ENCODE data around the gene FOXC2. TPM values are rescaled to one million over a fixed set of nuclear protein-coding genes. Genes with fewer than 3 reads are reported as not detected.

Gene FOXC2
- total RNA-seq, 2 donors from 2014 or later, result 54.5 to 60.7 TPM

DNA sequence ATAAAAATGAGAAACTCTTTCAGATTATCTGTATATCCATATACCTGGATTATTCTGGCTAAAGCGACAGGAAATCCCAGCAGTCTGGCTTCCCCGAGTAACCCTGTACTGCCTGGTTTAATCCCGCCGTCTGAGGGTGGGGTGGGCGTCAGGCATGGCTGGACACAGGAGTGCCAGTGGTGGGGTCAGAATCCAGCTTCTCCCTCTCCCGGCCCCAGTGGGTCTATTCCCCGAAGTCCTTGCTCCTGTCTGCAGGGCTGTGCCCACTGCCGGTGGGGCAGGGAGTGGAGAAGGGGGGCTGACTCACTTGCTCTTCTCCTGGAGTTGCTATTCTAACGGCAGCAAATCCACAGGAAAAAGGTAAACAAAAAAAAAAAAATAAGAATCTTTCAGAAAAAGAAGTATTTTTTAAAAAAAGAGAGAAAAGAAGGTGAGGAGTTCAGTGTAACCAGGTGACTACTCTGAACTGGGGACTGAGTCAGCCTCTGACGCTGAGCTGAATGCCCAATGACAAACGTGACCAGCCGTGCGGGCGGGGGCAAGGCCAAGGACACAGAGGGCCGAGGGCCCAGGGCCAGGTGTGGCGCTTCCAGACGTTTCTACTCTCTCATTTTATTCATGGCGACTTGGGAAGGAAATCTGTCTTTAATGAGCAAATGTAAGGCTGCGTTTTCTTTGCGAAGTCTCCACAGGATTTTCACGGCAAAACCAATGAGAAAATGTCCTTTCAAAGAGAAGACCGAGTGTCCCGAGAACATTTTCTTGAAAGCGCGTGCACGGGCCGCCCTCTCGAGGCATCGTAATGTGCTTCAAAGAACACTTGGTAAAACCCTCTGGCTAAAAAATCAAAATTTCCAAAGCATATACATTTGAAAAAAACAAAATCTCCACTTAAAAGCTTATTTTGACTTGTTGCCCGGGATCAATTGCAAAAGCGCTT, 36.1 kb upstream of the FOXC2 start:
- H3K9me3 ChIP-seq, result no peaks in the 10 kb centered on the region
- ATAC-seq (ENCODE audit: insufficient number of reproducible peaks, low FRiP score, low read depth) (no peak), DNase-seq (ENCODE audit: low spot score) (no peak)
- H3K4me1 ChIP-seq (ENCODE audit: control insufficient read depth in 1 of 2, low read depth in 2 of 2), result no peaks in the 10 kb centered on the region
- no peak overlapping the region for H3K27ac ChIP-seq
- TF ChIP-seq, protein P1, sequence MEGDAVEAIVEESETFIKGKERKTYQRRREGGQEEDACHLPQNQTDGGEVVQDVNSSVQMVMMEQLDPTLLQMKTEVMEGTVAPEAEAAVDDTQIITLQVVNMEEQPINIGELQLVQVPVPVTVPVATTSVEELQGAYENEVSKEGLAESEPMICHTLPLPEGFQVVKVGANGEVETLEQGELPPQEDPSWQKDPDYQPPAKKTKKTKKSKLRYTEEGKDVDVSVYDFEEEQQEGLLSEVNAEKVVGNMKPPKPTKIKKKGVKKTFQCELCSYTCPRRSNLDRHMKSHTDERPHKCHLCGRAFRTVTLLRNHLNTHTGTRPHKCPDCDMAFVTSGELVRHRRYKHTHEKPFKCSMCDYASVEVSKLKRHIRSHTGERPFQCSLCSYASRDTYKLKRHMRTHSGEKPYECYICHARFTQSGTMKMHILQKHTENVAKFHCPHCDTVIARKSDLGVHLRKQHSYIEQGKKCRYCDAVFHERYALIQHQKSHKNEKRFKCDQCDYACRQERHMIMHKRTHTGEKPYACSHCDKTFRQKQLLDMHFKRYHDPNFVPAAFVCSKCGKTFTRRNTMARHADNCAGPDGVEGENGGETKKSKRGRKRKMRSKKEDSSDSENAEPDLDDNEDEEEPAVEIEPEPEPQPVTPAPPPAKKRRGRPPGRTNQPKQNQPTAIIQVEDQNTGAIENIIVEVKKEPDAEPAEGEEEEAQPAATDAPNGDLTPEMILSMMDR (IDR thresholded peaks at IDR 0.05), result no peak
- H3K36me3 ChIP-seq, result peaks cover 10% of the 10 kb centered on the region
- H3K27me3 ChIP-seq (replicated peaks; ENCODE audit: insufficient read depth), result no peaks in the 10 kb centered on the region
- H3K4me3 ChIP-seq, result no peak overlapping the region

DNA sequence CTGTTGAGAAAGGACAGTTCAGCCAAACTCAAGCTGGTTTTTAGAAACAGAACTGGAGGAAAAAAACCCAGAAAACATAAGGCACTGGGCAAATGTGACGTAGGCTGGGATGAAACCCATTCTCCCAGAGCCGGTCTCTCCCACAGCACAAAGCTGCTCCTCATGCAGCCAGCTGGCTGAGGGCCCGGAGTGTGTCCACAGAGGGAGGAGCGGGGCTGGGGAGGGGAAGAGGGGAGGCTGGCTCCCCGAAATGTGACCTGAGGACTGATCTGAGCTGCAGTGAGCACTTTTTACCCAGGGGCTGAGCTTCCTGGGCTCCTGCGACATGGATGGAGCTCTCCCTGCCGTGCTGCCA, 35.5 kb upstream of the FOXC2 start:
- ATAC-seq (ENCODE audit: insufficient number of reproducible peaks, low FRiP score, low read depth) (no peak), DNase-seq (ENCODE audit: low spot score) (no peak)
- no peaks in the 10 kb centered on the region for H3K9me3 ChIP-seq
- H3K36me3 ChIP-seq, result peaks cover 14% of the 10 kb centered on the region
- TF ChIP-seq, protein P1 (IDR thresholded peaks at IDR 0.05), result no peak
- H3K27ac ChIP-seq, result no peak overlapping the region
- no peaks in the 10 kb centered on the region for H3K27me3 ChIP-seq (replicated peaks; ENCODE audit: insufficient read depth)
- H3K4me1 ChIP-seq (ENCODE audit: control insufficient read depth in 1 of 2, low read depth in 2 of 2), result no peaks in the 10 kb centered on the region
- H3K4me3 ChIP-seq, result no peak overlapping the region

DNA sequence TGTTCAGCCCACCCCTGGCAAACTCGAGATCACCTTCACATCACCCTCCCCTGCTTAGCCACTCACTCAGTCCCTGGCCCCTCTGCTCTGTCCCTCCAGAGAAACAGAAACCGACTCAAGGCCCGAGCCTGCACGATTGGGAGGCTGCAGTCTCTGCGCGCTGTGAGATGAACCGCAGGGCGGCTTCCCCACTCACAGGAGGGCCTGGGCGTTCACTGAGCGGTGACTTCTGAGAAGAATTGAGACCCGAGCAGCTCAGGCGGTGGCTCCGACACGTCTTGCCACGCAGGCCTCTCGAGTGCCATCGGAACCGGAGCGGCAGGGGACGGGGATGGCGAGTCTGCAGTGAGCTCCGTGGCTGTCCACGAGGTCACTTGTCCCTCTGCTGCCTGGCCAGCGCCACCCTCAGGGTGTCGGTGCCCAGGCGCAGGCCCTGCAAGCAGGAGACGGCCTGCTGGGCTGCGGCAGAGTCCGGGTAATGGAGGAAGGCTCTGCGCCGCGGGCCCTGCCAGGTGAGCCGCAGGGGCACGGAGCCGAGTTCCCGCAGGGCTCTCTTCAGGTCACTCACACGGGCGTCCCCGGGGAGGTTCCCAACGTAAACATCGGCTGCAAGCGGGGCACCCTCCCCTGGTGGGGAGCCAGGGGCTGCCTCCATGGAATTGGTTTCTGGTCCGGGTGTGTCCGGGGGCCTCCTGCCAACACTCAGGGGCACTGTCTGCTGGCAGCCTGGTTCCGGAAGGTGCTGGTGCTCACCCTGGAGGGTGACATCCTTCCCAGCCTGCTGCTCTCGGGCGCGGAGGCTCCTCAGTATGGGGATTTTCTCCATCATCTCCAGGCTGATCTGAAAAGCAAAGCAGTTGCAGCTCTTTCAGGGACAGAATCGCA, 34.7 kb upstream of the FOXC2 start:
- TF ChIP-seq, protein P1 (IDR thresholded peaks at IDR 0.05), result no peak
- DNase-seq (ENCODE audit: low spot score), result no peak
- Histone ChIP-seq H3K27me3 (replicated peaks; ENCODE audit: insufficient read depth) (no peaks in the 10 kb centered on the region), H3K4me3 (no peak overlapping the region), H3K4me1 (ENCODE audit: control insufficient read depth in 1 of 2, low read depth in 2 of 2) (no peaks in the 10 kb centered on the region), H3K9me3 (no peaks in the 10 kb centered on the region), H3K36me3 (peaks cover 20% of the 10 kb centered on the region), H3K27ac (no peak overlapping the region)
- no peak for ATAC-seq (ENCODE audit: insufficient number of reproducible peaks, low FRiP score, low read depth)

DNA sequence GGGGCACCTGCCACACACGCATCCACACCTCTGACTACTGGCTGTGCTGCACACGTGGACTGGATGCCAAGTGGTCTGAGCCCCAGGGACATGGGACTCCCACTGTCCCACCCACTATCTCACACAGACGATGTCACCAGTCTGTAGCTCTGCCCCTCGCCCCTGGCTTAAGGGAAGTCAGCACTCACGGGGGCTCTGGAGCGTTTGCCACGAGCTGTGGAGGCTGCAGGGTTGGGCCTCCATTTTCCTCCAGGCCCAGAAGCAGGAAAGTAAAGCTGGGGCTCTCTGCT, 34.2 kb upstream of the FOXC2 start:
- no peak overlapping the region for H3K27ac ChIP-seq
- H3K9me3 ChIP-seq, result no peaks in the 10 kb centered on the region
- ATAC-seq (ENCODE audit: insufficient number of reproducible peaks, low FRiP score, low read depth) (no peak), DNase-seq (ENCODE audit: low spot score) (no peak)
- H3K4me1 ChIP-seq (ENCODE audit: control insufficient read depth in 1 of 2, low read depth in 2 of 2), result no peaks in the 10 kb centered on the region
- peaks cover 23% of the 10 kb centered on the region for H3K36me3 ChIP-seq
- H3K27me3 ChIP-seq (replicated peaks; ENCODE audit: insufficient read depth), result no peaks in the 10 kb centered on the region
- no peak overlapping the region for H3K4me3 ChIP-seq
- TF ChIP-seq, protein P1 (IDR thresholded peaks at IDR 0.05), result no peak

DNA sequence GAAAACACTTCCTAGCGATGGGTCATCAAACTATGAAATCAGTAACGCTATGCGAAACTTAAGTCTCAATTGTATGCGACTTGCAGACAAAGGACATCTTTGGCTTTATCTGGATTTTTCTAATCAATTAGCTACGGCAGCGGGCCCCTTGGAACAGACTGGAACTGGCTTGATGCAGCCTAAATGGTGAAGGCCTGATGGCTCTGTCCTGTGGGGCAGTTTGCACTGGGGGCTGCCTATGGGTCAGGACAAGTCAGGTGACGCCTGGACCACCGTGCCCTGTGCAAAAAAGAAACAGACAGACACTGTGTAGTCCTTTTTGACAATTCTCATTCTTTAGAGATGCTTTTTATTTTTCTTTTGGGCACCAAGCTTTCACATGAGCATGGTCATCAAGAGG, 33.6 kb upstream of the FOXC2 start:
- ATAC-seq (ENCODE audit: insufficient number of reproducible peaks, low FRiP score, low read depth) (no peak), DNase-seq (ENCODE audit: low spot score) (no peak)
- Histone ChIP-seq H3K4me3 (no peak overlapping the region), H3K9me3 (no peaks in the 10 kb centered on the region), H3K4me1 (ENCODE audit: control insufficient read depth in 1 of 2, low read depth in 2 of 2) (no peaks in the 10 kb centered on the region), H3K36me3 (peaks cover 29% of the 10 kb centered on the region), H3K27ac (no peak overlapping the region), H3K27me3 (replicated peaks; ENCODE audit: insufficient read depth) (no peaks in the 10 kb centered on the region)
- TF ChIP-seq, protein P1 (IDR thresholded peaks at IDR 0.05), result no peak

All from thoracic aorta (tissue), 2 donors.